Activated CD8-positive, alpha-beta T cell treated with anti-CD3 and anti-CD28 coated beads for 36 hours (primary cell): ENCODE data around the gene ARFGEF3. TPM values are rescaled to one million over a fixed set of nuclear protein-coding genes. Genes with fewer than 3 reads are reported as not detected.
"Not testable (repeated sequence)": the region's sequence is repeated elsewhere in the genome, so short reads cannot be mapped to it uniquely, and the experiment has no call there.

Source experiments
- ATAC-seq: fragments of 200-7000 bp; cut with Tn5 transposase; one replicate; pipeline ENCODE4 v1.10.0; 2021; ENCODE audit warnings: mild to moderate bottlenecking, moderate library complexity
- CTCF ChIA-PET: fragments of 350-600 bp; sonication (Branson Sonifier 250); formaldehyde crosslinking; loops from one replicate; lab custom pipeline; 2021; ENCODE audit warnings: antibody characterized with exemption; lab: Charles Lee
- POLR2A ChIA-PET: fragments of 350-600 bp; sonication (Branson Sonifier 250); formaldehyde crosslinking; loops from one replicate; lab custom pipeline; 2021; ENCODE audit warnings: antibody characterized with exemption; lab: Charles Lee
- DNase-seq: peaks from one replicate; pipeline ENCODE4 v3.0.0-alpha.2; 2020
- H3K27ac Mint-ChIP-seq: one replicate; pipeline ENCODE4 v1.8.0; 2021; ENCODE audit warnings: mild to moderate bottlenecking, mixed read lengths
- H3K27me3 Mint-ChIP-seq: one replicate; pipeline ENCODE4 v1.8.0; 2021; ENCODE audit warnings: mixed read lengths
- H3K36me3 Mint-ChIP-seq: one replicate; pipeline ENCODE4 v1.8.0; 2021; ENCODE audit warnings: low read depth, mixed read lengths
- H3K4me1 Mint-ChIP-seq: one replicate; pipeline ENCODE4 v1.8.0; 2021; ENCODE audit warnings: low read depth, mixed read lengths
- H3K4me3 Mint-ChIP-seq: one replicate; pipeline ENCODE4 v1.8.0; 2021; ENCODE audit warnings: mild to moderate bottlenecking, moderate library complexity, mixed read lengths
- H3K9me3 Mint-ChIP-seq: one replicate; pipeline ENCODE4 v1.8.0; 2021; ENCODE audit warnings: mixed read lengths
- intact Hi-C: fragments of 100-400 bp; cut with micrococcal nuclease; formaldehyde crosslinking; loops from one replicate; pipeline ENCODE4 v1.10.0; 2022
- total RNA-seq, 2 experiments: library from RNA; stranded (reverse); gene quantifications; one replicate each; pipeline ENCODE4 v1.2.3, GENCODE V29; 2021
- TF ChIP-seq, protein P1 (sequence below): fragments of 200-600 bp; IDR thresholded peaks from one replicate; pipeline ENCODE4 v1.8.0; 2022; ENCODE audit warnings: antibody characterized with exemption, mild to moderate bottlenecking

The ARFGEF3 gene
- total RNA-seq, 2 experiments from 2014 or later: 1.7 to 1.8 TPM

DNA sequence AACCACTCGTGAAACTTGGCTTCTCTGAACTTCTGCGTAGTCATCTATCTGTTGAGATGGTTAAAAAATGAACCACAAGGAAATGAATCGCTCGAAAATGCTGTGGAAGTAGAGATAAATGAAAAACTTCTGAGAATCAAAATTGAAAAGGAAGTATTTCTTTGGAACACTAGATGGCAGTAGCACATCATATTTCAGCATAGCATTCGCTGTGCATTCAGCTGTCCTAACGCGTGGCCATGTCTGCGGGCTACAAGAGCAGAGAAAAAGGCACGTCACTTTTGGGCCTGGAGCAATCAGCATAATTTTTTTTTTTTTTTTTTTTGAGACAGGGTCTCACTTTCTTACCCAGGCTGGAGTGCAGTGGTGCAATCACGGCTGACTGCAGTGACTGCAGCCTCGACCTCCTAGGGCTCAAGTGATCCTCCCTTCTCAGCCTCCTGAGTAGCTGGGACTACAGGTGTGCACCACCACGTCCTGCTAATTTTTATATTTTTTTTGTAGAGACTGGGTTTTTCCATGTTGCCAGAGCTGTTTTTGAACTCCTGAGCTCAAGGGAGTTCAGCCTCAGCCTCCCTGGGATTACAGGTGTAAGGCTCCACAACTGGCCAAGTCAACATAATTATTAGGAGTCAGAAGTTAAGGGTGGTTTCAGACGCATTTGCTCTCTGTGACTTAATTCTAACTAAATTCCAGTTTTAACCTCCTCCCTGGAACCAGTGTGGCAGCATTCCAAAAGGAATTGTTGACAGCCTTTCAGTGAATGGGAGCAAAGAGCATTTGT, 45.7 kb upstream of the ARFGEF3 start:
- intact Hi-C loops: loop anchor here (5.0 to 10.0 kb wide), 3 partner anchors 171 to 401 kb away; partner anchors contain the start of gene HEBP2
- Mint-ChIP-seq H3K27me3 (peaks cover 24% of the 10 kb centered on the region), H3K4me3 (no peak overlapping the region), H3K9me3 (no peaks in the 10 kb centered on the region), H3K27ac (no peak overlapping the region), H3K4me1 (peaks cover 6% of the 10 kb centered on the region), H3K36me3 (no peaks in the 10 kb centered on the region)
- DNase-seq: peak; percentile 62
- TF ChIP-seq, protein P1, sequence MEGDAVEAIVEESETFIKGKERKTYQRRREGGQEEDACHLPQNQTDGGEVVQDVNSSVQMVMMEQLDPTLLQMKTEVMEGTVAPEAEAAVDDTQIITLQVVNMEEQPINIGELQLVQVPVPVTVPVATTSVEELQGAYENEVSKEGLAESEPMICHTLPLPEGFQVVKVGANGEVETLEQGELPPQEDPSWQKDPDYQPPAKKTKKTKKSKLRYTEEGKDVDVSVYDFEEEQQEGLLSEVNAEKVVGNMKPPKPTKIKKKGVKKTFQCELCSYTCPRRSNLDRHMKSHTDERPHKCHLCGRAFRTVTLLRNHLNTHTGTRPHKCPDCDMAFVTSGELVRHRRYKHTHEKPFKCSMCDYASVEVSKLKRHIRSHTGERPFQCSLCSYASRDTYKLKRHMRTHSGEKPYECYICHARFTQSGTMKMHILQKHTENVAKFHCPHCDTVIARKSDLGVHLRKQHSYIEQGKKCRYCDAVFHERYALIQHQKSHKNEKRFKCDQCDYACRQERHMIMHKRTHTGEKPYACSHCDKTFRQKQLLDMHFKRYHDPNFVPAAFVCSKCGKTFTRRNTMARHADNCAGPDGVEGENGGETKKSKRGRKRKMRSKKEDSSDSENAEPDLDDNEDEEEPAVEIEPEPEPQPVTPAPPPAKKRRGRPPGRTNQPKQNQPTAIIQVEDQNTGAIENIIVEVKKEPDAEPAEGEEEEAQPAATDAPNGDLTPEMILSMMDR: peak; percentile 78
- ChIA-PET CTCF (interaction anchor here (0.6 to 6.6 kb wide), 50 partner anchors 8 to 655 kb away, joined by 3 to 63 read pairs (median 4); partner anchors contain the start of genes HEBP2, NHSL1 and SMIM28), POLR2A (no interaction called here)
- peak; percentile 87 for ATAC-seq

DNA sequence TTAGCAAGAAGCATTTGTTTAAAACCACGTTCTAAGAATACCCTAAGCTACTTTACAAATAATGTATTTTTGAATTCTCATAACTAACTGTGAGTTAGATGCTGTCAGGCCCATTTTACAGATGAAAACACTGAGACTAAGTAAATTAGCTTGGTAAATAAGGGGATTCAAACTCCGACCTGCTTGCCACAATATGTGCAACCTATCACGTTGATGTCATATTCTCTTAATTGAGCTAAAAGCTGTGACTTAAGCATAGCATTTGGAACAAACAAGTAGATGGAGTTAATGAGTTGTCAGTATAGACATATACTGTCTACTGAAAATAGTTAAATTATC, 45.1 kb upstream of the ARFGEF3 start:
- ChIA-PET CTCF (interaction anchor here (0.8 to 6.6 kb wide), 37 partner anchors 8 to 650 kb away, joined by 3 to 63 read pairs (median 5); partner anchors contain the start of genes ARFGEF3, HEBP2 and NHSL1), POLR2A (no interaction called here)
- TF ChIP-seq, protein P1: no peak

DNA sequence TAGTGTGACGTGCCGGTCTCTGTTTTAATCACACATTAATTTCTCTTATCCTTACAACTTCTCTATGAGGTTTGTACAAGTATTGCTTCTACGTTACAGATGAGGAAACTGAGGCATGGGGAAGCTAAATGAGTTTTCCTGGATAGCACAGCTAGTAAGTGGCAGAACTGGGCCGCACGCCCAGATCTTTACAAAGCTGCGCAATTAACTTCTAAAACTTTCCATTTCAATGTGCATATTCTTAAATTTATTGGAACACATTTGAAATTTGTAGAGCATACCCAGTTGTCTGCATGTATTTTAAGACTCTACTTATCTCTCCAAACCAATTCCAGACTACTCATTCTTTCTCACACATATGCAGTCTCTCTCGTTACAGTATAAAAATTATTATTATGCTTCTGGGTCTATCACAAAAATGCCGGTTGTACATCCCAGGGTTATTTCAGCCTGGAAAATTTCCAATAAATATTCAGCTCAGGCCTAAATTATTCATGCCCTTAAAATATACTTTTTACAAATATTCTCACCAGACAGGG, 44.3 kb upstream of the ARFGEF3 start:
- Mint-ChIP-seq H3K9me3 (no peaks in the 10 kb centered on the region), H3K4me3 (no peak overlapping the region), H3K36me3 (no peaks in the 10 kb centered on the region), H3K27ac (no peak overlapping the region), H3K4me1 (peaks cover 6% of the 10 kb centered on the region), H3K27me3 (peaks cover 21% of the 10 kb centered on the region)
- intact Hi-C loops: loop anchor here (5.0 to 10.0 kb wide), 3 partner anchors 170 to 400 kb away; partner anchors contain the start of gene HEBP2
- ChIA-PET POLR2A (no interaction called here), CTCF (interaction anchor here (0.7 to 6.6 kb wide), 15 partner anchors 9 to 402 kb away, joined by 3 to 63 read pairs (median 9); partner anchors contain the start of genes ARFGEF3, HEBP2 and NHSL1)
- TF ChIP-seq, protein P1: no peak
- no peak for ATAC-seq
- DNase-seq: no peak

More for the DNA sequence above, 45.1 kb upstream of the ARFGEF3 start:
- H3K27ac Mint-ChIP-seq: no peak overlapping the region
- ATAC-seq (no peak), DNase-seq (no peak)
- H3K27me3 Mint-ChIP-seq: peaks cover 21% of the 10 kb centered on the region
- no peaks in the 10 kb centered on the region for H3K9me3 Mint-ChIP-seq
- H3K4me3 Mint-ChIP-seq: no peak overlapping the region
- intact Hi-C loops: loop anchor here (5.0 to 10.0 kb wide), 3 partner anchors 171 to 401 kb away; partner anchors contain the start of gene HEBP2
- no peaks in the 10 kb centered on the region for H3K36me3 Mint-ChIP-seq
- H3K4me1 Mint-ChIP-seq: peaks cover 6% of the 10 kb centered on the region

DNA sequence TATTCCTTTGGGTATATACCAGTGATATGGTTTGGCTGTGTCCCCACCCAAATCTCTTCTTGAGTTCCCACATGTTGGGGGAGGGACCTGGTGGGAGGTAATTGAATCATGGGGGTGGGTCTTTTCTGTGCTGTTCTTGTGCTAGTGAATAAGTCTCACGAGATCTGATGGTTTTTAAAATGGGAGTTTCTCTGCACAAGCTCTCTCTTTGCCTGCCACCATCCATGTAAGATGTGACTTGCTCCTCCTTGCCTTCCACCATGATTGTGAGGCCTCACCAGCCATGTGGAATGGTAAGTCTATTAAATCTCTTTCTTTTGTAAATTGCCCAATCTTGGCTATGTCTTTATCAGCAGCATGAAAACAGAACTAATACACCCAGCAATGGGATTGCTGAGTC, 42.5 kb upstream of the ARFGEF3 start:
- CTCF ChIA-PET: interaction anchor here (1.6 to 6.6 kb wide), 3 partner anchors 309 to 400 kb away, joined by 4 to 58 read pairs (median 29); no protein-coding TSS in a partner anchor
- peaks cover 19% of the 10 kb centered on the region for H3K27me3 Mint-ChIP-seq
- H3K36me3 Mint-ChIP-seq, H3K4me1 Mint-ChIP-seq, POLR2A ChIA-PET, H3K27ac Mint-ChIP-seq, DNase-seq, ATAC-seq, H3K4me3 Mint-ChIP-seq, H3K9me3 Mint-ChIP-seq: not testable (repeated sequence)
- intact Hi-C loops: loop anchor here (5.0 to 10.0 kb wide), 3 partner anchors 168 to 398 kb away; partner anchors contain the start of gene HEBP2

DNA sequence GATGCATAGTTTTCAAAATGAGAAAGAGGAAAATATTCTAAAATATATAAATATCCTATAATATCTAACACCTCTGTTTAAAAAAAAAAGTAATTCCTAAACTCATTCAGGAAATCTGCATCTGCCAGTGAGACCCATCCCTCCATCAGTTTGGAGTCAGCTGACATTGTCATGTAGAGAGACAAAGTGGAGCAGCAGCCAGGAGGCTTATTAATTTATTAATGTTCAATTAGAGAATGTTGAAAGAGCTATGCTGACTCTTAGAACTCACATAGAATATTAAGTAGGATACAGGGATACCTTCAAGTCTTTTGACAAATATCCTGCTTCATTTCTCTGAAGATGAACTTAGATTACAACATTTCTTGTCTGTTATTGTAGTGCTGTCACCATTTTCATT, 41.8 kb upstream of the ARFGEF3 start:
- H3K9me3 Mint-ChIP-seq: no peaks in the 10 kb centered on the region
- no peak overlapping the region for H3K27ac Mint-ChIP-seq
- ATAC-seq: no peak
- TF ChIP-seq, protein P1: no peak
- ChIA-PET CTCF (interaction anchor here (0.9 to 6.6 kb wide), 4 partner anchors 168 to 399 kb away, joined by 3 to 58 read pairs (median 4); no protein-coding TSS in a partner anchor), POLR2A (no interaction called here)
- H3K36me3 Mint-ChIP-seq: no peaks in the 10 kb centered on the region
- H3K27me3 Mint-ChIP-seq: peaks cover 17% of the 10 kb centered on the region
- H3K4me1 Mint-ChIP-seq: peaks cover 6% of the 10 kb centered on the region
- intact Hi-C loops: loop anchor here (5.0 to 10.0 kb wide), 3 partner anchors 167 to 397 kb away; partner anchors contain the start of gene HEBP2
- H3K4me3 Mint-ChIP-seq: no peak overlapping the region
- no peak for DNase-seq
